AG04449 (cell line): Measurements from ENCODE around the gene CD209.
"Not testable (repeated sequence)": the region's sequence is repeated elsewhere in the genome, so short reads cannot be mapped to it uniquely, and the experiment has no call there.

Source experiments
- CTCF ChIA-PET: fragments of 350-600 bp; formaldehyde crosslinking; extraction: SDS; loops from one replicate; lab custom pipeline; 2021; ENCODE audit warnings: antibody characterized with exemption; lab: Yijun Ruan, JAX
- POLR2A ChIA-PET: fragments of 400-600, 350-600 bp; formaldehyde crosslinking; extraction: SDS; loops from one replicate; lab custom pipeline; 2020; ENCODE audit warnings: antibody characterized with exemption, inconsistent platforms; lab: Yijun Ruan, JAX
- DNase-seq: peaks from one replicate; pipeline ENCODE4 v3.0.0-alpha.2; 2010; ENCODE audit warnings: low read depth, low spot score
- H3K4me3 ChIP-seq: 2 replicates; pipeline ENCODE4 v1.5.1; 2011; ENCODE audit warnings: low read depth, mild to moderate bottlenecking, control low read depth, low read length
- CTCF ChIP-seq: IDR thresholded peaks from one replicate; pipeline ENCODE4 v1.5.1; 2011; ENCODE audit warnings: mild to moderate bottlenecking, moderate library complexity, low read length, control low read depth, inconsistent platforms; ENCODE audit not compliant: insufficient read depth; ENCODE audit errors: missing control alignments

Gene CD209

DNA sequence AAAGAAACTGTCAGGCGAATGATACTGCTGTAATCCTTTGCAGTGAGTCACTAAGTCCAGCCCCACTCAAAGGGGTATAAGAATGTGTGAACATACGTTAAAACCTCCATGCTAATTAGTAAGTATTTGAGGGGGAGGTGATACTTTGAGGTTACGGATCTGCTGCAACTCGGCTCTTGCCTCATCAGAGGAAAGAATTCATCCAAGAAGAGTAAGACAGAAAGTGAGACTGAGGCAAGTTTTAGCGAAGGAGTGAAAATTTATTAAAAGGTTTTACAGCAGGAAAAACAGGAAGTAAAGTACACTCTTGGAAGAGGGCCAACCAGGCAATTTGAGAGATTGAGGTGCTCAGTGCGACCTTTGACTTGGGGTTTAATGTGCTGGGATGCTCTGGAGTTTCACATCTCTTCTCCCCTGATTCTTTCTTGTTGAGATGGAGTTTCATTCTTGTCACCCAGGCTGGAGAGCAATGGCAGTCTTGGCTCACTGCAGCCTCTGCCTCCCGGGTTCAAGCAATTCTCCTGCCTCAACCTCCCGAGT lies 25.5 kb upstream of the CD209 start:
- CTCF ChIA-PET = no interaction called here
- TF ChIP-seq CTCF = no peak
- POLR2A ChIA-PET = no interaction called here
- no peak overlapping the region for H3K4me3 ChIP-seq
- no peak for DNase-seq

DNA sequence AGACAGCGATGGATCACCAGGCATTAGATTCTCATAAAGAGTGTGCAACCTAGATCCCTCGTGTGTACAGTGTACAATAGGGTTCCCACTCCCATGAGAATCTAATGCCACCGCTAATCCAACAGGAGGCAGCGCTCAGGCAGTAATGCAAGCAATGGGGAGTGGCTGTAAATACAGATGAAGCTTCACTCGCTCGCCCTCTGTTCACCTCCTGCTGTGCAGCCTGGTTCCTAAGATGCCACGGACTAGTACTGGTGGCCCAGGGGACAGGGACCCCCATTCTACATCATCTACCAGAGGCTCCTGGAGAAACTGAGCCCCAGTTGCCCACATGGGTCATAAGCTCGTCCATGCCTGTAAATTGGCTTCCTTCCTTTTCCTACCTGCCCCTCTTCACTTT lies 23.7 kb upstream of the CD209 start:
- no peak for TF ChIP-seq CTCF
- CTCF ChIA-PET = interaction anchor here (1.0 kb wide), 1 partner anchor 29 kb away, joined by 3 read pairs; no protein-coding TSS in a partner anchor
- no peak overlapping the region for H3K4me3 ChIP-seq
- DNase-seq = no peak
- POLR2A ChIA-PET = no interaction called here

DNA sequence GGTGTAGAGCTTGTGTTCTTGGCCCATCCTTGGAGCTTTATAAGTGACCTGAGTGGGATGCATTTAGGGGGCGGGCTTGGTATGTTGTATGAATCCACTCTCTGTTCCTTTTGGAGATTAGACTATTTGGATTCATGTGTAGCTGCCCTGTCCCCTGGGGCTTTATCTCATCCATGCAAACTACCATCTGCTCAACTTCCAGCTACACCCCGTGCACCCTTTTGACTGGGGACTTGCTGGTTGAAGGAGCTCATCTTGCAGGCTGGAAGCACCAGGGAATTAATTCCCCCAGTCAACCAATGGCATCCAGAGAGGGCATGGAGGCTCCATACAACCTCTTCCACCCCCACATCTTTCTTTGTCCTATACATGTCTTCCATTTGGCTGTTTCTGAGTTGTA lies 21.8 kb upstream of the CD209 start:
- ChIA-PET POLR2A (no interaction called here), CTCF (interaction anchor here (0.6 kb wide), 1 partner anchor 178 kb away, joined by 3 read pairs; no protein-coding TSS in a partner anchor)
- TF ChIP-seq CTCF = no peak

DNA sequence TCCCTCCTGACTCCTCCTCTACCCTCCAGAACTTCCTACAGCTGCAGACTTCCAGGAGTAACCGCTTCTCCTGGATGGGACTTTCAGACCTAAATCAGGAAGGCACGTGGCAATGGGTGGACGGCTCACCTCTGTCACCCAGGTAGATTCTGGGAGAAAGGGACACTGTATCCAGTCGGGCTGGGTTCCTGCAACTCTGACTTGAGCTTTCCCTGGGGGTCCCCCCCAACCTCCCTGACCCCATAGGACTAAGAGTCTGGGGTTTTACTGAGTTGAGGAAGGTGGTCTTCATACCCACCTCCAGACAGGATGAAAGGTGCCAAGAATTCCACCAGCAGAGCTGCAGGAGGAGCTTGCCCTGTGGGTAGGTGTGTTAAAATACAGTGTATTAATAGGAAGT lies 20.2 kb upstream of the CD209 start:
- CTCF ChIA-PET = interaction anchor here (0.6 to 1.4 kb wide), 2 partner anchors 9 to 199 kb away, joined by 3 read pairs; no protein-coding TSS in a partner anchor
- DNase-seq = no peak
- H3K4me3 ChIP-seq = no peak overlapping the region
- no peak for TF ChIP-seq CTCF
- POLR2A ChIA-PET = no interaction called here

More for the DNA sequence above, 21.8 kb upstream of the CD209 start:
- no peak overlapping the region for H3K4me3 ChIP-seq
- no peak for DNase-seq

DNA sequence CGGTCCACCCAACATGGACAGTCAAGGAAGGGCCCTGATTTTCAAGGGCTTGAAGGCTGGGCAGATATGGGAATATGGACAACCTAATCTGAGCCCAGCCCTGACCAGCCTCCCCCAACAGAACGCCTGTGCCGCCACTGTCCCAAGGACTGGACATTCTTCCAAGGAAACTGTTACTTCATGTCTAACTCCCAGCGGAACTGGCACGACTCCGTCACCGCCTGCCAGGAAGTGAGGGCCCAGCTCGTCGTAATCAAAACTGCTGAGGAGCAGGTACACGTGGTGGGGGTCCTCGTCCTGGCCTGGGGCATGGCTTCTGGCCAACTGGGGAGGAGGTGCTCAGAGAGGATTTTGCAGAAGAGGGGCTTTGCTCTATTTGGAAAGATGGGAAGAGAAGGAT lies 19.2 kb upstream of the CD209 start:
- DNase-seq = no peak
- no peak for TF ChIP-seq CTCF
- H3K4me3 ChIP-seq = no peak overlapping the region
- POLR2A ChIA-PET = no interaction called here
- CTCF ChIA-PET = interaction anchor here (1.4 kb wide), 1 partner anchor 10 kb away, joined by 3 read pairs; no protein-coding TSS in a partner anchor

DNA sequence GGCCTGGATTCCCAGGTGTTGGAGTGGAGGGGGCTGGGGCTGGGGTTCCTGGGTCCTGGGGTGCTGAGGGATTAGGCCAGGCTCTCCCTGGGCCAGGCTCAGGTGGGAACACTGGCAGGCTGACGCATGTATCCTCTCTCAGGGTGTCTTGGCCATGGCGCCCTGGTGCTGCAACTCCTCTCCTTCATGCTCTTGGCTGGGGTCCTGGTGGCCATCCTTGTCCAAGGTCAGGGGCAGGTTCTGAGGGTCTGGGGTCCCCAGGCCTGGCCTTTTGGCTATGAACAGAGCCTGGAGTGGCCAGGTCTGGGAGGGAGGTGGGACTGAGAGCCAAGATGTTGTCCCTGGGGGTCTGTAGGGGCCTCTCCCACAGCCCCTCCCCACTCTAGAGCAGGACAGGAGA lies 17.7 kb upstream of the CD209 start:
- POLR2A ChIA-PET, DNase-seq, H3K4me3 ChIP-seq, CTCF ChIA-PET: not testable (repeated sequence)

- POLR2A ChIA-PET, CTCF ChIA-PET, DNase-seq, H3K4me3 ChIP-seq: not testable (repeated sequence)
These were observed 16.8 kb upstream of the CD209 start for GRCh38 chr19:7764157-7764556.
